D721Med (cell line): ENCODE data around the gene ZNF48.
A peak's percentile ranks its signal among the peaks of the same experiment; 100 is the strongest.

Experiments
- DNase-seq: peaks from one replicate; pipeline ENCODE4 v3.0.0; 2011; ENCODE audit warnings: low spot score; ENCODE audit not compliant: insufficient read length
- FAIRE-seq: peaks from 2 replicates; lab custom pipeline; 2011; peaks lifted over from hg19 to GRCh38; lab: Jason Lieb, UNC
- TF ChIP-seq, protein P1 (sequence below): IDR thresholded peaks from 2 replicates; pipeline ENCODE4 v1.5.1; 2012; ENCODE audit warnings: mild to moderate bottlenecking, control low read depth; ENCODE audit not compliant: insufficient read depth; ENCODE audit errors: missing control alignments

Gene ZNF48

DNA sequence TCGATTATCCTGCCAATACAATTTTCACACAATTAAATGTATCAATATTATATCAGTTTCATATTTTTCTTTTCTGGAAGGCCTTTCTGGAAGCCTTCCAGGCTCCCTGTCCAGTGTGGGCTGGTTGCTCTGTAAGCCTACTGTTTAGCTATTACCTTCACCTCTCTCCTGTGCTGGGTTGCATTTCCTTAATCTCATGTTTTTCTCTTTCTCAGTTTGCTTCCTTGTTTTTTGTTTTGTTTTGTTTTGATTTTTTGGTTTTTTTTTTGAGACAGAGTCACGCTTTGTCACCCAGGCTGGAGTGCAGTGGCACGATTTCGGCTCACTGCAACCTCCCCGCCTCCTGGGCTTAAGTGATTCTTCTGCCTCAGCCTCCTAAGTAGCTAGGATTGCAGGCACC, 43.6 kb downstream of the ZNF48 start:
- no peak for DNase-seq
- no peak for FAIRE-seq
- TF ChIP-seq, protein P1, sequence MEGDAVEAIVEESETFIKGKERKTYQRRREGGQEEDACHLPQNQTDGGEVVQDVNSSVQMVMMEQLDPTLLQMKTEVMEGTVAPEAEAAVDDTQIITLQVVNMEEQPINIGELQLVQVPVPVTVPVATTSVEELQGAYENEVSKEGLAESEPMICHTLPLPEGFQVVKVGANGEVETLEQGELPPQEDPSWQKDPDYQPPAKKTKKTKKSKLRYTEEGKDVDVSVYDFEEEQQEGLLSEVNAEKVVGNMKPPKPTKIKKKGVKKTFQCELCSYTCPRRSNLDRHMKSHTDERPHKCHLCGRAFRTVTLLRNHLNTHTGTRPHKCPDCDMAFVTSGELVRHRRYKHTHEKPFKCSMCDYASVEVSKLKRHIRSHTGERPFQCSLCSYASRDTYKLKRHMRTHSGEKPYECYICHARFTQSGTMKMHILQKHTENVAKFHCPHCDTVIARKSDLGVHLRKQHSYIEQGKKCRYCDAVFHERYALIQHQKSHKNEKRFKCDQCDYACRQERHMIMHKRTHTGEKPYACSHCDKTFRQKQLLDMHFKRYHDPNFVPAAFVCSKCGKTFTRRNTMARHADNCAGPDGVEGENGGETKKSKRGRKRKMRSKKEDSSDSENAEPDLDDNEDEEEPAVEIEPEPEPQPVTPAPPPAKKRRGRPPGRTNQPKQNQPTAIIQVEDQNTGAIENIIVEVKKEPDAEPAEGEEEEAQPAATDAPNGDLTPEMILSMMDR, result no peak

DNA sequence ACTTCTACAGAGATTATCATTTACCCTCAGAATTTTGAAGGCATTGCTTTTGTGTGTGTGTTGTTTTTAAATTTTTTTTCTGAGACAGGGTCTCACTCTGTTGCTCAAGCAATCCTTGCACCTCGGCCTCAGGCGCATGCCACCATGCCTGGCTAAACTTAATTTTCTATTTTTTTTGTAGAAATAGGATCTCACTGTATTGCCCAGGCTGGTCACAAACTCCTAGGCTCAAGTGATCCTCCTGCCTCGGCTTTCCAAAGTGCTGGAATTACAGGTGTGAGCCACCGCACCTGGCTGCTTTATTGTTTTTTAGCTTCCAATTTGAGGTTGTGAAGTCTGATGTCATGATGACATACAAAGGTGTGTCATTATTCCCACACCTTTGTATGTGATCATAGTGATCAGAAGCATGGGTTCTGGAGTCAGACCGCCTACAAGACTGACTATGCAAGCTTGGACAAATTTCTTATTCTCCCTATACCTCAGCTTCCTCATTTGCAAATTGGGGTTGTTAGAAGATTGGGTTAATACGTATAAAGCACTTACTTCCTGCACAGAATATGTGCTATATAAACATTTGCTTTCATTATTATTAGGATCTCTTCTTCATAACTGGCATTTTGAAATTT, 44.6 kb downstream of the ZNF48 start:
- TF ChIP-seq, protein P1, result no peak
- no peak for FAIRE-seq
- no peak for DNase-seq

DNA sequence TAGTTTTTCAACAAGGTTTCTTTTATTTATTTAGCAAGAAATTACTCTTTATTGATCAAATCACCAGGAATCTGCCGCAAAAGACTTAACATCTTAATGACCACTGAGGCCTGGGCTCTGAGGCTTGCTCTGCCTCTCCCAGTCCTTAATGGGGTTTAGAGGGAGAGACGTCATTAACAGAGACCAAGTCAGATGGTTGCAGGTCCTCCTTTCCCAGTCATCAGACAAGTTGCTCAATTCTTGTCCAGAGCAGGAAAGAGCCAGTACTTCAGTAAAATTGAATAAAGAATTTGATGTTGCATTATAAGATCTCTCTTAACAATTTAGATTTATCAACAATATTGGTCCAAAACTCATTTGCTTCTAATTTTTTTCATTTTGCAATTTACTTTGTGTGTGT, 48.4 kb downstream of the ZNF48 start:
- DNase-seq, result no peak
- TF ChIP-seq, protein P1, result no peak
- FAIRE-seq, result no peak

DNA sequence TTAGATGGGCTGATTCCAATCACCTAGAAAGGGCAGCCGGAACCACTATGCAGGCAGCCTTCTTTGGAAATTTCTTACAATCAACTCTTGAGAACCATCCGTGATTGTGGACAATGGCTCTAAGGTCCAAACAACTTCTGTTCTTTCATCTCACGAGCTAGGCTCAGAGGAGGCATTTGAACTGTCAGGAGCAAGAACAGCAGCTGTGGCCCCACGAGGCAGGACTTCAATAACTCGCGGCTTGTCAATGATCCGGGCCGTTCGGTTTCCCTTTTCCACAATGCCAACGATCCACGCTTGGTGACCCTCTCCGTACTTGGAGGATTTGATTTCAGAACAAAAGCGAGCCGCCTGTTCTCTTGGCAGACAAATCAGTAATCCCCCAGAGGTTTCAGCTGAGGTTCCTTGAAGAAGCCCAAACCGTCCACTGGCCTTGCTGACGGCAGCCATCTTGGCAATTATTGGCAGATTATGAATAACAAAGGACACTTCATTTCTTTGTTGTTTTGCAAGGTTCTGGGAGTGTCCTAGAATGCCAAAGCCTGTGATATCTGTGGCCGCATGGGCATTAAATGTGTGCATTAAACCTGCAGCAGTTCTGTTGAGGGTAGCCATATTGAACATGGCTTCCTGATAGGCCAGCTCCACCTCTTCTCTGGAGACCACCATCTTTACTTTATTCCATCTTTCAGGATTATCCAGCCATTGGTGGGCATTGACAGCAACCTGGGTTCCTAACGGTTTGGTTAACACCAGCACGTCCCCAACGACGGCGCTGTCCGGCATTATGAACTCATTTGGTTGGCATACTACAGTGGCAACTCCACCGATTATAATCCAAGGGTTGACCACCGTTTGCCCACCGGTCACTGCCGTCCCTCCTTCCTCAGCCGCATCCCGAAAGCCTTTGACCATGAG, 49.3 kb downstream of the ZNF48 start:
- FAIRE-seq (no peak), DNase-seq (no peak)
- TF ChIP-seq, protein P1, result no peak

DNA sequence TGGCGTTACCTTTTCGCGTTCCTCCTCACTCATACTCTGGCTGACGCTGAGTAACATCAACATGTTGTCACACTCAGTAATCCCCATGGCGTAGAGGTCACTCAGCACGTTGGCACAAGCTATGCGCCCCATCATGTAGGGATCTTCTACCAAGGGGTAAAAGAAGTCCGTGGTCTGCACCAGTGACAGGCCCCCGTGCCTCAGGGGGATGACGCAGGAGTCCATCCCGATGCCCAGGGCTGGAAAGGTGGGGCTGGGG, 49.9 kb downstream of the ZNF48 start:
- no peak for DNase-seq
- FAIRE-seq, result no peak
- TF ChIP-seq, protein P1, result no peak

DNA sequence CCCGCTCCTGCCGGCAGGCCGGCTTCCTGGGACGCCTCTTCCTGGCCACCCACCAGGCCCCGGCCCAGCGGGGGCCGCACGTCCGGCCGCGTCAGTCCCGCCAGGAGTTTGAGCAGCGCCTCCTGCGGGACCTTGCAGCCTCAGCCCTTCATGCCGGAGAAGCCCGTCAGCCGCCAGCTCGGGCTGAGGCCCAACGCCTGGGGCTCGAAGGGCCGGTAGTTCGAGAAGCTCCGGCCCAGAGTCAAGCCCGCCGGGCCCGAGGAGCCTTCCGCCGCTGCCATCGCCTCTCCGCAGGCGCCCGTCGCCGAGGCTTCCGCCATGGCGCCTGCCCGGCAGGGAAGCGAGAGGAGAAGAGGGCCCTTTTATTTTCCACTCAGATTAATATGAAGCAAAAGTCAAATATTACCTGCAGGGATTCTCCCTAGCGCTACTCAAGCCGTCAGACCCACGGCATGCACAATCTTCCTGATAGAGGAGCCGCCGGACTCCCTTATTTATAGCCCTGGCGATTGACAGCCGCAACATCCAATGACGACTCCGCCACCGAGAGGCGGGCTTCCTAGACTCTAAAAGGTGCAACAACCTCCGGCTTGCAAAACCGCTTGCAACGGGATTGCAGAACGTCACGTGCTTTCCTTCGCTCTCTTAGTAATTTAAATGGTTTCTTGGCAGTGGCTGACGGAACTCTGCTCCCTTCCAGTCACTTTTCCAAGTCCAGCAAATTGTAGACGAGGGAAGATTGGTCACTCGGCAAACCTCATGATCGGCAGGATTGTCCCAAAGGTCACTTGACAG, 50.4 kb downstream of the ZNF48 start, which contains the start of gene SEPHS2:
TSS of gene SEPHS2 (minus strand) at position 467 of the 795 bp plus-strand sequence. CDS start at position 320, 147 bp downstream.
- FAIRE-seq, result no peak

More for the DNA sequence above, 50.4 kb downstream of the ZNF48 start, which contains the start of gene SEPHS2:
- peak; percentile 62 for DNase-seq
- TF ChIP-seq, protein P1, result no peak
